Astrocyte of the spinal cord (primary cell): ENCODE data around the gene CCDC187.

Source experiments
- DNase-seq: peaks from one replicate; pipeline ENCODE4 v3.0.0; 2011; ENCODE audit warnings: low read depth, low spot score
- H3K4me3 ChIP-seq: 2 replicates; pipeline ENCODE4 v1.5.1; 2011; ENCODE audit warnings: low read depth, mild to moderate bottlenecking, low read length, moderate library complexity
- CTCF ChIP-seq: IDR thresholded peaks from 2 replicates; pipeline ENCODE4 v1.5.1; 2012; ENCODE audit warnings: low read depth, mild to moderate bottlenecking, low read length, inconsistent platforms
- in situ Hi-C: cut with HindIII; loops from 2 replicates; pipeline ENCODE4 v1.10.0; 2017; ENCODE audit warnings: low sequenced_read_pairs

CCDC187 gene

DNA sequence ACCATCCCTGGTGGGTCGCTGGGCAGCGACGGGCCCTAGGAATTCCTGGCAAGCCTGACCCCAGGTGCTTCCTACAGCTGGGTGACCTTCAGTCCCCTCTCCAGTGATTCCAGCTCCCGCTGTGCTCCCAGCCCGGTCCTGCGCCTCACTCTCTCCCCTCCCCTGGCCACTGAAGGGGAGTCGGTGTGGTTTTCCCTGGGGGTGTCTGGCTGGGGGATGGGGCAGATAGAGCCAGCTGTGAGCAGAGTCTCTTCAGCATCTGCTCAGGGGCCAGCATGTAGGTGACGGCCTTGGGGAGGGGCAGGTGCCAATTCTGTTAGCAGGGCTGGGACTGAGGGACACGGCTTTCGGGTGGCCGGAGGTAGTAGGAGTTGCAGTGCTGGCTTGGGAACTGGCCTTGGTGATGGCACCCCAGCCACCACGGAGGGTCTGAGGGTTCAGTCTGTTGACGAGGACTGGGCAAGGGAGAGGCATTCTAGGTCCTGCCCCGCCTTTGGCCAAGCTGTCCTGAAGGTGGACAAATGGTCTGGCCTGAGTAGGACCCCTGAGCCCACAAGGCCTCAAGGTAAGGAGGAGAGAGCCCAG is 26.6 kb upstream of the CCDC187 start:
- DNase-seq = no peak
- TF ChIP-seq CTCF = no peak
- in situ Hi-C loops = no loop called here
- no peak overlapping the region for H3K4me3 ChIP-seq

DNA sequence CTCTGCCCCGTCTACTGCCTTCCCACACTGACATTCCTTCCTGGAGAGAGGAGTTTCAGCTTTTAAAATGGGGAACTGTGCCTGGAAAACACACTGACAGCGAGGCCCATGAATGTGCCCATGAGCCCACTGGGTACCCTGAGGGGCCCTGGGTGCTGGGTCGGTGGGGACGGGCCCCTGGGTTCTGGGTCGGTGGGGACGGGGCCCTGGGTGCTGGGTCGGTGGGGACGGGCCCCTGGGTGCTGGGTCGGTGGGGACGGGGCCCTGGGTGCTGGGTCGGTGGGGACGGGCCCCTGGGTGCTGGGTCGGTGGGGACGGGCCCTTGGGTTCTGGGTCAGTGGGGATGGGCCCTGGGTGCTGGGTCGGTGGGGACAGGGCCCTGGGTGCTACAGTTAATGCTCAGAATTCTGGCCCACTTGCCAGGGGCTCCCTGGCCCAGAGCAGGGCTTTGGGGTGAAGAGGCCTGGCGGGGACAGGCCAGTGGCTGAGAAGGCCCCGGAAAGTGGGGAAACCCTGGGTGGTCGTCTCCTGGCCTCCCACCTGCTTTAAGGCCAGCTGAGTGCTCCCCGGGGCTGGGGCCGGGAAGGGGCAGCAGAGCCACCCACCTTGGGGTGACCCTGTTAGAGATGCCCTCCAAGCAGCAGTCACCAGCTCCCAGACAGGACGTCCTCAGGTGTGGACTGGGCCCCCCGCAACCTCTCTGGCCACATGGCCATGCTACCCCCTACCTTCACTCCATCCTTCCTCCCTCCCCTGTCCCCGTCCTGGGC is 25.9 kb upstream of the CCDC187 start:
- no peak for TF ChIP-seq CTCF
- peak overlapping the region; percentile 74 for H3K4me3 ChIP-seq
- DNase-seq = no peak
- in situ Hi-C loops = no loop called here

- H3K4me3 ChIP-seq = peak overlapping the region; percentile 74
- no peak for TF ChIP-seq CTCF
- in situ Hi-C loops = no loop called here
- no peak for DNase-seq
Observed at GRCh38 chr9:136329211-136329627, 25.3 kb upstream of the CCDC187 start.

DNA sequence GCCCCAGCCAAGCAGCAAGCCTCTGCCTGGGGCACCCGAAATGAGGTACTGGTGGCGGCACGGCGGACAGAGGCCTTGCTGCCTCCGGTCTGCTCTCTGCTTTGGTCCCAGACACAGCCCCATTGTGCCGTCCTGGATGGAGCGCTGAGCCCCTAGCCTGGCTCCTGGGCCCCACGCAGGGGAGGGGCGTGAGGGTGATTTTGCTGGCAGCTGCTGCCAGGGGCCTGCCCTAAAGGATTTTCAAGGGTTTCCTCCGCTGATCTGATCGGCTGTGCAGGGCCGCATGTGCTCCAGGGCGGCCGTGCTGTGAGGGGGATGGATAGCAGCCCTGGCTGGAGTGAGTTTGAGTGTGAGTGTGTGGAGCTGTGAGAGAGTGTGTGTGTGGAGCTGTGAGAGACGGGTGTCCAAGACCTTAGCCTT is 24.7 kb upstream of the CCDC187 start:
- peak; percentile 43 for DNase-seq
- peak overlapping the region; percentile 74 for H3K4me3 ChIP-seq
- TF ChIP-seq CTCF = no peak
- in situ Hi-C loops = no loop called here

- in situ Hi-C loops = no loop called here
- peak overlapping the region; percentile 74 for H3K4me3 ChIP-seq
- no peak for DNase-seq
- TF ChIP-seq CTCF = no peak
Observed at GRCh38 chr9:136328011-136328621, 24.2 kb upstream of the CCDC187 start.

DNA sequence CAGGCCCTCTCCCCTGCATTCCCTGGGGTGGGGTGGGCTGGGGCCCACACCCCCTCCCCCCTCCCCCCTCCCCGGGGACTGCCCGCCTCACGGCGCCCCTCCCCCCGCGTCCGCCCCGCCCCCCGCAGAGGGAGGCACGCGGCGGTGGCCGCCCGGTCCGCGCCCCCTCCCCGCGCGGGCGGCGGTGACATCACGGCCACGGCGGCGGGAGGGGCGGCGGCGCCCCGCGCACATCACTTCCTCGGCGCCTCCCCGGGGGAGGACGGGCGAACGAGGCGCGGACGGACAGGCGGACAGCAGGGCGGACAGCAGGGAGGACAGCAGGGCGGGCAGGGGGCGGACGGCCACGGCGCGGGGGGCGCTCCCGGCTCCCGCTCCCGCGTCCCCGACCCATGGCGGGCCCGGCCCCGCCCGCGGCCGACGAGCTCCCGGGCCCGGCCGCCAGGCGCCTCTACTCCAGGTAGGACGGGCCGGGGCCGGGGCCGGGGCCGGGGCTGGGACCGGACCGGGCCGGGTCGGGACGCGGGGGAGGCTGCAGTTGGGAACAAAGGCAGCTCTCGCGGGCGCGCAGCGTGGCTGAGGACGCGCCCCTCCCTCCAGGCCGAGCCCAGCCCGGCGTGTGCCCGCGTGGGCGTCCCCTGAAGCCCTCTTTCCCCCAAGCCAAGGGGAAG is 23.5 kb upstream of the CCDC187 start, which contains the start of gene GPSM1:
Gene GPSM1 (plus strand): TSS at position 236 of the 671 bp plus-strand sequence. CDS start 157 bp downstream, at position 393.
- peak within 1 kb of the TSS; percentile 74 for H3K4me3 ChIP-seq
- in situ Hi-C loops = no loop called here
- peak; percentile 55 for DNase-seq
- no peak for TF ChIP-seq CTCF
